Measurements from ENCODE around the gene HPS6. TPM values are rescaled to one million over a fixed set of nuclear protein-coding genes. Genes with fewer than 3 reads are reported as not detected.

The HPS6 gene
- total and polyA plus RNA-seq, 9 of the 15 experiments (the other 6 are each of a cell fraction or from before 2014, with no cell fraction given): 0.45 to 14.0 (median 4.5) TPM

DNA sequence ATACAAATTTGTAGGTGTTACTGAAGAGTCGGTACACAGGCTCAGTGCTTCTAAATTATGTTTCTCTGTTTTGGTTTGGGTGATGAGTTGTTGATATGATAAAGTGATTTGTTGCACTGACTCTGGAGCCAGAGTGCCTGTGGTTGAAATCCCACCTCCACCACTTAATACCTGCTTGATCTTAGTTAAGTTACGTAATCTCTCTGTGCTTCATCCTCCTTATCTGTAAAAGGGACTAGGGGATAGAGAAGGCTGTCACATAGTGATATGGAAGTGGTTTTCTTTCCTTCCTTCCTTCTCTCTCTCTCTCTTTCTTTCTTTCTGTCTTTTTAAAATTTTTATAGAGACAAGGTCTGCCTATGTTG, 664 bp upstream of the HPS6 start:
- DNase-seq (ENCODE audit: extremely low read depth in 1 of 4, low spot score in 3 of 4): peak in 1 of 4 experiments; percentile 35
- Histone ChIP-seq H3K4me3 (peak overlapping the region; percentile 92), H2AFZ (ENCODE audit: low read depth, low read length) (peak overlapping the region; percentile 92), H3K9me1 (ENCODE audit: control insufficient read depth, insufficient read depth, low read length) (peaks cover 4% of the 10 kb centered on the region), H3K4me1 (replicated peaks in 1 of 2; ENCODE audit: control insufficient read depth in 2 of 2, insufficient read depth in 2 of 2, low read length in 2 of 2) (peaks cover 25 to 38% of the 10 kb centered on the region in 2 experiments; a peak in 4 of 5 replicates), H3K4me2 (ENCODE audit: insufficient read depth, low read length) (peak overlapping the region; percentile 84), H3K27me3 (ENCODE audit: control insufficient read depth in 2 of 2, insufficient read depth in 2 of 2, low read length in 2 of 2) (no peaks in the 10 kb centered on the region), H4K20me1 (replicated peaks; ENCODE audit: control insufficient read depth, insufficient read depth, low read length) (peaks cover 5% of the 10 kb centered on the region; the same call in 1 of the 2 replicates), H3K27ac (ENCODE audit: extremely low read depth, low read depth, low read length) (peak overlapping the region; percentile 76; the same call in 2 of the 3 replicates), H3K36me3 (ENCODE audit: control insufficient read depth, insufficient read depth, low read length) (peaks cover 9% of the 10 kb centered on the region; the same call in 1 of the 3 replicates), H3K9ac (ENCODE audit: insufficient read depth in 1 of 2, low read depth in 2 of 2, low read length in 2 of 2) (peak overlapping the region in 1 of 2 experiments; percentile 80; a peak in 2 of 4 replicates), H3K9me3 (replicated peaks; ENCODE audit: control insufficient read depth, insufficient read depth, low read depth, low read length) (no peaks in the 10 kb centered on the region), H3K79me2 (ENCODE audit: control insufficient read depth, insufficient read depth, low read length) (peaks cover 21% of the 10 kb centered on the region)
- POLR2A ChIA-PET: no interaction called here
- in situ Hi-C loops (cut with MboI) (no loop called here), intact Hi-C loops (cut with micrococcal nuclease) (loop anchor here (2.0 kb wide), 1 partner anchor 48 kb away; no protein-coding TSS in a partner anchor)
- CTCF ChIA-PET (ENCODE audit: low intra/inter-chr PET ratio): no interaction called here
- no TSS peak for BruUV-seq (replicated peaks)
- no peak for ATAC-seq
- WGBS (ENCODE audit: insufficient coverage, low coverage, missing lambda C conversion rate): 0% methylated on average over 1 of the region's 2 CpGs
- no peak for FAIRE-seq
- TF ChIP-seq DPF2 (IDR thresholded peaks at IDR 0.05): peak; percentile 67; the same call in 1 of the 2 replicates
- TF ChIP-seq RBM39 (optimal IDR thresholded peaks at IDR 0.05; ENCODE audit: low read depth, low read length): no peak
- no peak for TF ChIP-seq ZNF785 (CRISPR knock-in tag; IDR thresholded peaks at IDR 0.05)
- TF ChIP-seq TAL1 (IDR thresholded peaks at IDR 0.05): peak; percentile 64
- TF ChIP-seq, protein P1, sequence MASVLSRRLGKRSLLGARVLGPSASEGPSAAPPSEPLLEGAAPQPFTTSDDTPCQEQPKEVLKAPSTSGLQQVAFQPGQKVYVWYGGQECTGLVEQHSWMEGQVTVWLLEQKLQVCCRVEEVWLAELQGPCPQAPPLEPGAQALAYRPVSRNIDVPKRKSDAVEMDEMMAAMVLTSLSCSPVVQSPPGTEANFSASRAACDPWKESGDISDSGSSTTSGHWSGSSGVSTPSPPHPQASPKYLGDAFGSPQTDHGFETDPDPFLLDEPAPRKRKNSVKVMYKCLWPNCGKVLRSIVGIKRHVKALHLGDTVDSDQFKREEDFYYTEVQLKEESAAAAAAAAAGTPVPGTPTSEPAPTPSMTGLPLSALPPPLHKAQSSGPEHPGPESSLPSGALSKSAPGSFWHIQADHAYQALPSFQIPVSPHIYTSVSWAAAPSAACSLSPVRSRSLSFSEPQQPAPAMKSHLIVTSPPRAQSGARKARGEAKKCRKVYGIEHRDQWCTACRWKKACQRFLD (CRISPR knock-in tag; IDR thresholded peaks at IDR 0.05): no peak
- TF ChIP-seq, protein P2, sequence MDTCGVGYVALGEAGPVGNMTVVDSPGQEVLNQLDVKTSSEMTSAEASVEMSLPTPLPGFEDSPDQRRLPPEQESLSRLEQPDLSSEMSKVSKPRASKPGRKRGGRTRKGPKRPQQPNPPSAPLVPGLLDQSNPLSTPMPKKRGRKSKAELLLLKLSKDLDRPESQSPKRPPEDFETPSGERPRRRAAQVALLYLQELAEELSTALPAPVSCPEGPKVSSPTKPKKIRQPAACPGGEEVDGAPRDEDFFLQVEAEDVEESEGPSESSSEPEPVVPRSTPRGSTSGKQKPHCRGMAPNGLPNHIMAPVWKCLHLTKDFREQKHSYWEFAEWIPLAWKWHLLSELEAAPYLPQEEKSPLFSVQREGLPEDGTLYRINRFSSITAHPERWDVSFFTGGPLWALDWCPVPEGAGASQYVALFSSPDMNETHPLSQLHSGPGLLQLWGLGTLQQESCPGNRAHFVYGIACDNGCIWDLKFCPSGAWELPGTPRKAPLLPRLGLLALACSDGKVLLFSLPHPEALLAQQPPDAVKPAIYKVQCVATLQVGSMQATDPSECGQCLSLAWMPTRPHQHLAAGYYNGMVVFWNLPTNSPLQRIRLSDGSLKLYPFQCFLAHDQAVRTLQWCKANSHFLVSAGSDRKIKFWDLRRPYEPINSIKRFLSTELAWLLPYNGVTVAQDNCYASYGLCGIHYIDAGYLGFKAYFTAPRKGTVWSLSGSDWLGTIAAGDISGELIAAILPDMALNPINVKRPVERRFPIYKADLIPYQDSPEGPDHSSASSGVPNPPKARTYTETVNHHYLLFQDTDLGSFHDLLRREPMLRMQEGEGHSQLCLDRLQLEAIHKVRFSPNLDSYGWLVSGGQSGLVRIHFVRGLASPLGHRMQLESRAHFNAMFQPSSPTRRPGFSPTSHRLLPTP (IDR thresholded peaks at IDR 0.05; ENCODE audit: borderline replicate concordance, extremely low read depth, insufficient read length): peak; percentile 38
- TF ChIP-seq CBFA2T3 (IDR thresholded peaks at IDR 0.05): peak; percentile 64
- peak; percentile 72; the same call in 1 of the 2 replicates for TF ChIP-seq ZEB2 (IDR thresholded peaks at IDR 0.05)
- TF ChIP-seq RCOR1 (IDR thresholded peaks at IDR 0.05; ENCODE audit: borderline replicate concordance in 1 of 2, low read depth in 2 of 2, low read length in 2 of 2): peak in 1 of 2 experiments; percentile 49; a peak in 1 of 4 replicates
- TF ChIP-seq, protein P3, sequence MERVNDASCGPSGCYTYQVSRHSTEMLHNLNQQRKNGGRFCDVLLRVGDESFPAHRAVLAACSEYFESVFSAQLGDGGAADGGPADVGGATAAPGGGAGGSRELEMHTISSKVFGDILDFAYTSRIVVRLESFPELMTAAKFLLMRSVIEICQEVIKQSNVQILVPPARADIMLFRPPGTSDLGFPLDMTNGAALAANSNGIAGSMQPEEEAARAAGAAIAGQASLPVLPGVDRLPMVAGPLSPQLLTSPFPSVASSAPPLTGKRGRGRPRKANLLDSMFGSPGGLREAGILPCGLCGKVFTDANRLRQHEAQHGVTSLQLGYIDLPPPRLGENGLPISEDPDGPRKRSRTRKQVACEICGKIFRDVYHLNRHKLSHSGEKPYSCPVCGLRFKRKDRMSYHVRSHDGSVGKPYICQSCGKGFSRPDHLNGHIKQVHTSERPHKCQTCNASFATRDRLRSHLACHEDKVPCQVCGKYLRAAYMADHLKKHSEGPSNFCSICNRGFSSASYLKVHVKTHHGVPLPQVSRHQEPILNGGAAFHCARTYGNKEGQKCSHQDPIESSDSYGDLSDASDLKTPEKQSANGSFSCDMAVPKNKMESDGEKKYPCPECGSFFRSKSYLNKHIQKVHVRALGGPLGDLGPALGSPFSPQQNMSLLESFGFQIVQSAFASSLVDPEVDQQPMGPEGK (CRISPR knock-in tag; IDR thresholded peaks at IDR 0.05; ENCODE audit: borderline replicate concordance): no peak
- TF ChIP-seq CHD4 (IDR thresholded peaks at IDR 0.05; ENCODE audit: insufficient read depth, insufficient replicate concordance, low read depth, low read length, poor library complexity, severe bottlenecking): peak; percentile 32
- TF ChIP-seq SMARCE1 (IDR thresholded peaks at IDR 0.05): peak; percentile 57; the same call in 1 of the 2 replicates
- TF ChIP-seq NCOA1 (IDR thresholded peaks at IDR 0.05; ENCODE audit: low read depth): 0 out of 2 replicates have a peak, but pooled peaks have one; percentile 34
- TF ChIP-seq JUND (IDR thresholded peaks at IDR 0.05; ENCODE audit: borderline replicate concordance, low read depth, low read length): peak; percentile 12; the same call in 1 of the 2 replicates
- no peak for TF ChIP-seq JUND (tag; IDR thresholded peaks at IDR 0.05; ENCODE audit: borderline replicate concordance, low read depth, low read length)
- 0 out of 2 replicates have a peak, but pooled peaks have one; percentile 37 for TF ChIP-seq ATF7 (IDR thresholded peaks at IDR 0.05)
- TF ChIP-seq CHD1 (IDR thresholded peaks at IDR 0.05; ENCODE audit: low read length): peak; percentile 2

Data from K562 (cell line).